Activated naive CD8-positive, alpha-beta T cell treated with anti-CD3 and anti-CD28 coated beads, Interleukin-2, amount 10 ng/mL, durations not matched to agents 7 days and 5 days (primary cell): ENCODE data around the gene SCFD1. TPM values are rescaled to one million over a fixed set of nuclear protein-coding genes. Genes with fewer than 3 reads are reported as not detected.
"Not testable (repeated sequence)": the region's sequence is repeated elsewhere in the genome, so short reads cannot be mapped to it uniquely, and the experiment has no call there.

Experiments
- ATAC-seq: fragments of 150-1000 bp; cut with Tn5 transposase; one replicate; pipeline ENCODE4 v1.10.0; 2021; ENCODE audit warnings: low read depth, moderate library complexity
- POLR2A ChIA-PET: fragments of 350-600 bp; sonication (Branson Sonifier 250); formaldehyde crosslinking; loops from one replicate; lab custom pipeline; 2021; ENCODE audit warnings: antibody characterized with exemption; lab: Charles Lee
- DNase-seq: peaks from one replicate; pipeline ENCODE4 v3.0.0; 2021
- H3K27ac Mint-ChIP-seq: one replicate; pipeline ENCODE4 v1.8.0; 2022; ENCODE audit warnings: mild to moderate bottlenecking, mixed read lengths
- H3K27me3 Mint-ChIP-seq: one replicate; pipeline ENCODE4 v1.8.0; 2022; ENCODE audit warnings: mild to moderate bottlenecking, moderate library complexity, mixed read lengths
- H3K36me3 Mint-ChIP-seq: one replicate; pipeline ENCODE4 v1.8.0; 2021; ENCODE audit warnings: mild to moderate bottlenecking, mixed read lengths
- H3K4me1 Mint-ChIP-seq: one replicate; pipeline ENCODE4 v1.8.0; 2021; ENCODE audit warnings: mixed read lengths
- H3K4me3 Mint-ChIP-seq: one replicate; pipeline ENCODE4 v1.8.0; 2022; ENCODE audit warnings: mild to moderate bottlenecking, moderate library complexity, mixed read lengths
- H3K9me3 Mint-ChIP-seq: one replicate; pipeline ENCODE4 v1.8.0; 2021; ENCODE audit warnings: mixed read lengths
- total RNA-seq, 2 experiments: library from RNA; stranded (reverse); gene quantifications; one replicate each; pipeline ENCODE4 v1.2.3, GENCODE V29; 2021

The SCFD1 gene
- total RNA-seq, 2 experiments from 2014 or later, result 52.3 to 60.9 TPM

- no peak for DNase-seq
- no peak for ATAC-seq
- Mint-ChIP-seq H3K4me1 (peaks cover 30% of the 10 kb centered on the region), H3K36me3 (peaks cover 15% of the 10 kb centered on the region), H3K9me3 (no peaks in the 10 kb centered on the region), H3K27ac (no peak overlapping the region), H3K4me3 (peak overlapping the region; percentile 91), H3K27me3 (no peaks in the 10 kb centered on the region)
- POLR2A ChIA-PET, result interaction anchor here (2.4 kb wide), 1 partner anchor 19 kb away, joined by 5 read pairs; no protein-coding TSS in a partner anchor
These were observed 1.5 kb downstream of the SCFD1 start for GRCh38 chr14:30623412-30624131.

- Mint-ChIP-seq H3K36me3 (peaks cover 15% of the 10 kb centered on the region), H3K27ac (no peak overlapping the region), H3K4me1 (peaks cover 30% of the 10 kb centered on the region)
These were observed 2.0 kb downstream of the SCFD1 start for GRCh38 chr14:30624132-30624423.

GRCh38 chr14:30625533-30625932 lies 3.4 kb downstream of the SCFD1 start:
- no peak for ATAC-seq
- no peaks in the 10 kb centered on the region for H3K9me3 Mint-ChIP-seq

More at GRCh38 chr14:30624132-30624423, 2.0 kb downstream of the SCFD1 start:
- ATAC-seq (no peak), DNase-seq (no peak)
- POLR2A ChIA-PET, result no interaction called here
- Mint-ChIP-seq H3K4me3 (peak overlapping the region; percentile 25), H3K9me3 (no peaks in the 10 kb centered on the region), H3K27me3 (no peaks in the 10 kb centered on the region)

GRCh38 chr14:30629432-30629831 lies 7.3 kb downstream of the SCFD1 start:
- DNase-seq, ATAC-seq, H3K9me3 Mint-ChIP-seq, H3K27me3 Mint-ChIP-seq, POLR2A ChIA-PET, H3K4me3 Mint-ChIP-seq, H3K27ac Mint-ChIP-seq: not testable (repeated sequence)
- H3K4me1 Mint-ChIP-seq, result peaks cover 13% of the 10 kb centered on the region
- peaks cover 17% of the 10 kb centered on the region for H3K36me3 Mint-ChIP-seq

More at GRCh38 chr14:30625533-30625932, 3.4 kb downstream of the SCFD1 start:
- H3K27me3 Mint-ChIP-seq, result no peaks in the 10 kb centered on the region
- no peak for DNase-seq
- peaks cover 15% of the 10 kb centered on the region for H3K36me3 Mint-ChIP-seq
- POLR2A ChIA-PET, result no interaction called here
- no peak overlapping the region for H3K27ac Mint-ChIP-seq
- no peak overlapping the region for H3K4me3 Mint-ChIP-seq
- H3K4me1 Mint-ChIP-seq, result peaks cover 27% of the 10 kb centered on the region

- Mint-ChIP-seq H3K4me1 (peaks cover 9% of the 10 kb centered on the region), H3K4me3 (no peak overlapping the region), H3K27ac (no peak overlapping the region), H3K36me3 (peaks cover 17% of the 10 kb centered on the region), H3K9me3 (no peaks in the 10 kb centered on the region), H3K27me3 (no peaks in the 10 kb centered on the region)
- POLR2A ChIA-PET, result no interaction called here
- no peak for ATAC-seq
- DNase-seq, result no peak
These were observed 8.1 kb downstream of the SCFD1 start for GRCh38 chr14:30630248-30630647.

- Mint-ChIP-seq H3K4me3 (no peak overlapping the region), H3K27me3 (no peaks in the 10 kb centered on the region), H3K9me3 (no peaks in the 10 kb centered on the region), H3K27ac (no peak overlapping the region), H3K36me3 (peaks cover 26% of the 10 kb centered on the region), H3K4me1 (peaks cover 8% of the 10 kb centered on the region)
- ATAC-seq (no peak), DNase-seq (no peak)
- POLR2A ChIA-PET, result no interaction called here
These were observed 10.6 kb downstream of the SCFD1 start for GRCh38 chr14:30632730-30633129.

- ATAC-seq, result no peak
- DNase-seq, result no peak
- H3K27me3 Mint-ChIP-seq, result no peaks in the 10 kb centered on the region
- peaks cover 25% of the 10 kb centered on the region for H3K36me3 Mint-ChIP-seq
- H3K9me3 Mint-ChIP-seq, result no peaks in the 10 kb centered on the region
- no peak overlapping the region for H3K4me3 Mint-ChIP-seq
- peaks cover 5% of the 10 kb centered on the region for H3K4me1 Mint-ChIP-seq
- H3K27ac Mint-ChIP-seq, result no peak overlapping the region
- POLR2A ChIA-PET, result no interaction called here
These were observed 16.8 kb downstream of the SCFD1 start for GRCh38 chr14:30638926-30639325.

GRCh38 chr14:30641207-30641606 lies 19.1 kb downstream of the SCFD1 start:
- H3K27ac Mint-ChIP-seq, result no peak overlapping the region
- H3K4me3 Mint-ChIP-seq, result no peak overlapping the region
- H3K36me3 Mint-ChIP-seq, result peaks cover 36% of the 10 kb centered on the region
- no peaks in the 10 kb centered on the region for H3K27me3 Mint-ChIP-seq
- POLR2A ChIA-PET, result no interaction called here
- no peak for ATAC-seq
- peaks cover 8% of the 10 kb centered on the region for H3K9me3 Mint-ChIP-seq
- no peak for DNase-seq
- peaks cover 5% of the 10 kb centered on the region for H3K4me1 Mint-ChIP-seq

- POLR2A ChIA-PET, H3K9me3 Mint-ChIP-seq, DNase-seq, H3K4me1 Mint-ChIP-seq, H3K27ac Mint-ChIP-seq, ATAC-seq, H3K27me3 Mint-ChIP-seq, H3K4me3 Mint-ChIP-seq: not testable (repeated sequence)
- peaks cover 33% of the 10 kb centered on the region for H3K36me3 Mint-ChIP-seq
These were observed 22.3 kb downstream of the SCFD1 start for GRCh38 chr14:30644462-30644861.

- Mint-ChIP-seq H3K27ac (no peak overlapping the region), H3K4me1 (no peaks in the 10 kb centered on the region), H3K36me3 (peaks cover 35% of the 10 kb centered on the region), H3K9me3 (peaks cover 8% of the 10 kb centered on the region), H3K27me3 (no peaks in the 10 kb centered on the region), H3K4me3 (no peak overlapping the region)
- DNase-seq (no peak), ATAC-seq (no peak)
- POLR2A ChIA-PET, result no interaction called here
These were observed 23.5 kb downstream of the SCFD1 start for GRCh38 chr14:30645600-30645999.

GRCh38 chr14:30648471-30648870 lies 26.4 kb downstream of the SCFD1 start:
- Mint-ChIP-seq H3K4me3 (no peak overlapping the region), H3K36me3 (peaks cover 37% of the 10 kb centered on the region), H3K9me3 (peaks cover 8% of the 10 kb centered on the region), H3K4me1 (no peaks in the 10 kb centered on the region), H3K27me3 (no peaks in the 10 kb centered on the region), H3K27ac (no peak overlapping the region)
- ATAC-seq, result no peak
- POLR2A ChIA-PET, result interaction anchor here (1.1 kb wide), 1 partner anchor 26 kb away, joined by 4 read pairs; the partner anchor contains the start of gene SCFD1
- DNase-seq, result no peak

- ATAC-seq (no peak), DNase-seq (no peak)
- no peaks in the 10 kb centered on the region for H3K27me3 Mint-ChIP-seq
- no peaks in the 10 kb centered on the region for H3K4me1 Mint-ChIP-seq
- POLR2A ChIA-PET, result no interaction called here
- no peak overlapping the region for H3K4me3 Mint-ChIP-seq
- H3K27ac Mint-ChIP-seq, result no peak overlapping the region
- H3K9me3 Mint-ChIP-seq, result no peaks in the 10 kb centered on the region
- H3K36me3 Mint-ChIP-seq, result peaks cover 7% of the 10 kb centered on the region
These were observed 29.8 kb downstream of the SCFD1 start for GRCh38 chr14:30651937-30652336.

- H3K27me3 Mint-ChIP-seq, result no peaks in the 10 kb centered on the region
- DNase-seq, result no peak
- POLR2A ChIA-PET, result interaction anchor here (0.6 kb wide), 1 partner anchor 255 kb away, joined by 3 read pairs; no protein-coding TSS in a partner anchor
- no peak for ATAC-seq
- H3K4me1 Mint-ChIP-seq, result no peaks in the 10 kb centered on the region
- H3K4me3 Mint-ChIP-seq, result no peak overlapping the region
- no peaks in the 10 kb centered on the region for H3K9me3 Mint-ChIP-seq
- peaks cover 7% of the 10 kb centered on the region for H3K36me3 Mint-ChIP-seq
- no peak overlapping the region for H3K27ac Mint-ChIP-seq
These were observed 33.0 kb downstream of the SCFD1 start for GRCh38 chr14:30655124-30655523.

- no peak overlapping the region for H3K27ac Mint-ChIP-seq
- no peak overlapping the region for H3K4me3 Mint-ChIP-seq
- peaks cover 7% of the 10 kb centered on the region for H3K36me3 Mint-ChIP-seq
- no peaks in the 10 kb centered on the region for H3K9me3 Mint-ChIP-seq
- POLR2A ChIA-PET, result interaction anchor here (0.6 kb wide), 1 partner anchor 255 kb away, joined by 3 read pairs; no protein-coding TSS in a partner anchor
- H3K4me1 Mint-ChIP-seq, result no peaks in the 10 kb centered on the region
- ATAC-seq, result no peak
- DNase-seq, result no peak
- no peaks in the 10 kb centered on the region for H3K27me3 Mint-ChIP-seq
These were observed 33.5 kb downstream of the SCFD1 start for GRCh38 chr14:30655658-30656057.
